ENCODE measurements around the gene ATG14.
"Not testable (repeated sequence)": the region's sequence is repeated elsewhere in the genome, so short reads cannot be mapped to it uniquely, and the experiment has no call there.

ATG14 gene

DNA sequence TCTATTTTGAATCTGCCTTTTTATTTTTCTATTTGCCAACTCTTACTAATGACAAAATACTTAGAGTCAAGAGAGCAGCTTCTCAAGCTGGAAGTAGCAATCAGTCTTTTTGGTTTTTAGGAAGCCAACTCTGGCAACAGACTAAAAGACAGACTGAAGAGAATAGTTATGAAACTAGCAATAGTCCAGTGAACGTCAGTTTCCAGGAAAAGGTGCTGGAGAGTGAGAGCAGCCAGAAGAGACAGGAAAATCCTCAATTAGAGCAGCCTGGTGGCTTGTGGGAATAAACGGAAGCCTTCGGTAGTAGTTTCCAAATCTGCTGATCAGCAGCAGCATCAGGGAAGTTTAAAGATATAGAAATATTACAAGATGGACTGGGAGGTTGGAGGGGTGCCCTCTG lies 27.1 kb downstream of the ATG14 start:
- H3K27me3 ChIP-seq (replicated peaks) = no peaks in the 10 kb centered on the region
- DNase-seq = no peak
- no peak overlapping the region for H3K27ac ChIP-seq
- TF ChIP-seq, protein P1, sequence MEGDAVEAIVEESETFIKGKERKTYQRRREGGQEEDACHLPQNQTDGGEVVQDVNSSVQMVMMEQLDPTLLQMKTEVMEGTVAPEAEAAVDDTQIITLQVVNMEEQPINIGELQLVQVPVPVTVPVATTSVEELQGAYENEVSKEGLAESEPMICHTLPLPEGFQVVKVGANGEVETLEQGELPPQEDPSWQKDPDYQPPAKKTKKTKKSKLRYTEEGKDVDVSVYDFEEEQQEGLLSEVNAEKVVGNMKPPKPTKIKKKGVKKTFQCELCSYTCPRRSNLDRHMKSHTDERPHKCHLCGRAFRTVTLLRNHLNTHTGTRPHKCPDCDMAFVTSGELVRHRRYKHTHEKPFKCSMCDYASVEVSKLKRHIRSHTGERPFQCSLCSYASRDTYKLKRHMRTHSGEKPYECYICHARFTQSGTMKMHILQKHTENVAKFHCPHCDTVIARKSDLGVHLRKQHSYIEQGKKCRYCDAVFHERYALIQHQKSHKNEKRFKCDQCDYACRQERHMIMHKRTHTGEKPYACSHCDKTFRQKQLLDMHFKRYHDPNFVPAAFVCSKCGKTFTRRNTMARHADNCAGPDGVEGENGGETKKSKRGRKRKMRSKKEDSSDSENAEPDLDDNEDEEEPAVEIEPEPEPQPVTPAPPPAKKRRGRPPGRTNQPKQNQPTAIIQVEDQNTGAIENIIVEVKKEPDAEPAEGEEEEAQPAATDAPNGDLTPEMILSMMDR (IDR thresholded peaks at IDR 0.05; ENCODE audit: low read depth, low read length, missing control alignments) = no peak
- in situ Hi-C loops (cut with HindIII; ENCODE audit: low pct_ligation_motif_present, low sequenced_read_pairs) = no loop called here
- peaks cover 6% of the 10 kb centered on the region for H3K36me3 ChIP-seq (replicated peaks)
- H3K4me3 ChIP-seq (ENCODE audit: low read depth, low read length) = no peak overlapping the region

DNA sequence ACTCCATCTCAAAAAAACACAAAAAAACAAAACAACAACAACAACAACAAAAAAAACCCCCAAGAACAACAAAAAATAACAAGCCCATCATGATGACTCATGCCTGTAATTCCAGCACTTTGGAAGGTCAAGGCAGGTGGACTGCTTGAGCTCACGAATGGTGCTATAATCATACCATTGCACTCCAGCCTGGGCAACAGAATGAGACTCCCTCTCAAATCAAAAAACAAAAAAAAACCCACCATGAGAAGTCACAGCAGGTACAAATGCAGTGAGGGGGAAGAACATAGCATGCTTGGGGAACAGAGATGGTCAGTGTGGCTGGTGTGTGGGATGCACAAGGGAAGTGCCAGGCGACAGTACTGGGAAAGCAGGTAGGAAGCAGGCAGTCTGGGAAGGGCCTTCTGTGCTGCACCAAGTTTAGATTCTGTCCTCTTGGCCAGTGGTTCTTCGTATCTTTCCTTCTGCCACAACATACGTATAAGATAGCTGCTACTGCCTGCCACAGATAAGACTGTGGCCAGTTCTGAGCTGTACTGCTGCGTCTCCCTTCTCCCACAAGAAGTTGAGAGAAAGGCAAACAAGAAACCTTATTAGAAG lies 28.0 kb downstream of the ATG14 start:
- DNase-seq = no peak
- peaks cover 6% of the 10 kb centered on the region for H3K36me3 ChIP-seq (replicated peaks)
- H3K4me3 ChIP-seq (ENCODE audit: low read depth, low read length) = no peak overlapping the region
- no peaks in the 10 kb centered on the region for H3K27me3 ChIP-seq (replicated peaks)
- no peak overlapping the region for H3K27ac ChIP-seq
- TF ChIP-seq, protein P1 (IDR thresholded peaks at IDR 0.05; ENCODE audit: low read depth, low read length, missing control alignments) = no peak
- in situ Hi-C loops (cut with HindIII; ENCODE audit: low pct_ligation_motif_present, low sequenced_read_pairs) = no loop called here

DNA sequence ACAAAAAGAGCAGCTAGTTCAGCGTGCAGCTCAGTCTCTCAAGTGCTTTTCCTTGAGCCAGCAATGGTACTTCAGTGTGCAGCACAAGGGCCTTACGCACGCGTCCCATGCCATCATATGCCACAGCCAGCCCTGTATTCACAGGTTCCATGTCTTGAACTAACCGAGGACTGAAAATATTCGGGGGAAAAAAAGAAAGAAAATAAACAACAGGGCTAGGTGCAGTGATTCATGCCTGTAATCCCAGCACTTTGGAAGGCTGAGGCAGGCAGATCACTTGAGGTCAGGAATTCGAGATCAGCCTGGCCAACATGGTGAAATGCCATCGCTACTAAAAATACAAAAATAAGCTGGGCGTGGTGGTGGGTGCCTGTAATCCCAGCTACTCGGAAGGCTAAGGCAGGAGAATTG lies 28.6 kb downstream of the ATG14 start:
- H3K36me3 ChIP-seq (replicated peaks); H3K27ac ChIP-seq; H3K4me3 ChIP-seq (ENCODE audit: low read depth, low read length); H3K27me3 ChIP-seq (replicated peaks); in situ Hi-C loops (cut with HindIII; ENCODE audit: low pct_ligation_motif_present, low sequenced_read_pairs): not testable (repeated sequence)
- DNase-seq = peak; percentile 38

DNA sequence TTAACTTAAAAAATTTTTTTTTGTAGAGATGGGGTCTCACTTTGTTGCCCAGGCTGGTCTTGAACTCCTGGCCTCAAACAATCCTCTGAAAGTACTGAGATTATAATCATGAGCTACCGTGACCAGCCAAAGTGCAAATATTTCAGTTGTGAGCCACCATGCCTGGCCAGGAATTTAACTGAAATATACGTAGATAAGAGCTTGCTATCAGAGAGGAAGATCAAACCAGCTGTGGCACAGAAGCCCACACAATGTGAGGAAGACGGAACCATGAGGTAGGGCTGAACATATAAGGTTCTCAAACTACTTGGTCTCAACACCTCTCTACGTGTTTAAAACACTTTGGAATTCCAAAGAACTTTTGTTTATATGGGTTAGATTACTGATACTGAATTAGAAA lies 29.1 kb downstream of the ATG14 start:
- in situ Hi-C loops (cut with HindIII; ENCODE audit: low pct_ligation_motif_present, low sequenced_read_pairs) = no loop called here
- peaks cover 8% of the 10 kb centered on the region for H3K36me3 ChIP-seq (replicated peaks)
- H3K4me3 ChIP-seq (ENCODE audit: low read depth, low read length) = no peak overlapping the region
- peak; percentile 61 for DNase-seq
- no peaks in the 10 kb centered on the region for H3K27me3 ChIP-seq (replicated peaks)
- H3K27ac ChIP-seq = no peak overlapping the region
- TF ChIP-seq, protein P1 (IDR thresholded peaks at IDR 0.05; ENCODE audit: low read depth, low read length, missing control alignments) = no peak

DNA sequence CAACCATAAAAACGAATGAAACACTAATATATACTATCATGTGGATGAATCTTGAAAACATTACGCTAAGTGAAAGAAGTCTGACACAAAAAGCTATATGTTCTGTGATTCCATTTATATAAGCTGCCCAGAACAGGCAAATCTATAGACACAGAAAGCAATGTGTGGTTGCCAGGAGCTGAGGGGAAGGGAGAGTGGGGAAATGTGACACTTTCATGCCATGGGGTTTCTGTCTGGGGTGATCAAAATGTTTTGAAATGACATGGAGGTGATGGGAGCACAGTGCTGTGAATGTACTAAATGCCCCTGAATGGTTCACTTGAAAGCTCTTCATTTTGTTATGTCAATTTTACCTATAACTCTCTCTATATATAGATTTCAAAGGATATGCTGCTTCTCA lies 30.1 kb downstream of the ATG14 start:
- H3K36me3 ChIP-seq (replicated peaks) = peaks cover 8% of the 10 kb centered on the region

DNA sequence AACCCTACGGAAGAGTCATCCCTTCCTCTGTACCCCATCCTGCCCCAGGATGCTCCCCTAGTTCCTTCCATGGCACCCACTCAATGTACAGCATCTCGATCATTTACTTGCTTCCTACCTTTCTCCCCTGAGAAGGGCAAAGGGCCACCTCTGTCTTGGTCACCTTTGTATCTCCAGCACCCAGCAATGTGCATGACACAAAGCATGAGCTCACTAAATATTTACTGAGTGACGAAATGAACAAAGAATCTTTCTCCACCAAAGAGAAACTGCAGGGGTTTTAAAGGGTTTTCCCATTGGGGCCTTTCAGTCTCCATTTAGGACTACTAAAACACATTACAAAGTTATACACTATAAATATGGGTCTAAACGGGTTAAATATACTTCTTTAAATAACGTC lies 30.6 kb downstream of the ATG14 start:
- TF ChIP-seq, protein P1 (IDR thresholded peaks at IDR 0.05; ENCODE audit: low read depth, low read length, missing control alignments) = no peak
- Histone ChIP-seq H3K27me3 (replicated peaks) (no peaks in the 10 kb centered on the region), H3K27ac (no peak overlapping the region), H3K36me3 (replicated peaks) (peaks cover 8% of the 10 kb centered on the region), H3K4me3 (ENCODE audit: low read depth, low read length) (no peak overlapping the region)
- DNase-seq = no peak
- in situ Hi-C loops (cut with HindIII; ENCODE audit: low pct_ligation_motif_present, low sequenced_read_pairs) = no loop called here

More for the DNA sequence above, 30.1 kb downstream of the ATG14 start:
- no peaks in the 10 kb centered on the region for H3K27me3 ChIP-seq (replicated peaks)
- H3K4me3 ChIP-seq (ENCODE audit: low read depth, low read length) = no peak overlapping the region
- in situ Hi-C loops (cut with HindIII; ENCODE audit: low pct_ligation_motif_present, low sequenced_read_pairs) = no loop called here
- TF ChIP-seq, protein P1 (IDR thresholded peaks at IDR 0.05; ENCODE audit: low read depth, low read length, missing control alignments) = no peak
- H3K27ac ChIP-seq = no peak overlapping the region
- DNase-seq = no peak

Data from brain microvascular endothelial cell (primary cell).